Fibroblast of lung (primary cell): Measurements from ENCODE around the gene DNAJC11. TPM values are rescaled to one million over a fixed set of nuclear protein-coding genes. Genes with fewer than 3 reads are reported as not detected.
A peak's percentile ranks its signal among the peaks of the same experiment; 100 is the strongest.

Experiments used
- DNase-seq, 2 donors: peaks; one replicate each; pipeline versions ENCODE4 v3.0.0 to v3.0.0-alpha.2; 2010; ENCODE audit warnings: low read depth in 2 of 2
- H2AFZ ChIP-seq: 2 replicates; pipeline ENCODE4 v1.5.1; 2012; ENCODE audit warnings: low read length, control low read depth, inconsistent platforms
- H3K27ac ChIP-seq: 2 replicates; pipeline ENCODE4 v1.5.1; 2011; ENCODE audit warnings: low read length, control low read depth; ENCODE audit not compliant: insufficient read depth
- H3K27me3 ChIP-seq: 2 replicates; pipeline ENCODE4 v1.5.1; 2011; ENCODE audit warnings: mild to moderate bottlenecking, low read length; ENCODE audit not compliant: control insufficient read depth, insufficient read depth
- H3K36me3 ChIP-seq: 2 replicates; pipeline ENCODE4 v1.5.1; 2011; ENCODE audit warnings: low read length; ENCODE audit not compliant: control insufficient read depth, insufficient read depth
- H3K4me1 ChIP-seq: 2 replicates; pipeline ENCODE4 v1.5.1; 2011; ENCODE audit warnings: low read length; ENCODE audit not compliant: control insufficient read depth, insufficient read depth; ENCODE audit errors: extremely low read depth
- H3K4me2 ChIP-seq: 2 replicates; pipeline ENCODE4 v1.5.1; 2011; ENCODE audit warnings: low read length, control low read depth; ENCODE audit not compliant: insufficient read depth; ENCODE audit errors: extremely low read depth
- H3K4me3 ChIP-seq, 4 experiments: fragments of 200-600 bp in 1 of 4; sonication (generic) in 1 of 4; replicated peaks in 1 of 4; 2 replicates each; pipeline ENCODE4 v1.5.1; 2011 to 2016; ENCODE audit warnings: low read length in 4 of 4, low read depth in 3 of 4, mild to moderate bottlenecking in 3 of 4, control low read depth in 2 of 4, inconsistent platforms in 1 of 4, mixed read lengths in 1 of 4; ENCODE audit not compliant: insufficient read depth in 1 of 4; ENCODE audit errors: control extremely low read depth in 1 of 4
- H3K79me2 ChIP-seq: 2 replicates; pipeline ENCODE4 v1.5.1; 2012; ENCODE audit warnings: mild to moderate bottlenecking, low read length, inconsistent platforms; ENCODE audit not compliant: control insufficient read depth, insufficient read depth
- H3K9ac ChIP-seq: 2 replicates; pipeline ENCODE4 v1.5.1; 2011; ENCODE audit warnings: mild to moderate bottlenecking, low read length, control low read depth; ENCODE audit not compliant: insufficient read depth
- H3K9me3 ChIP-seq: 2 replicates; pipeline ENCODE4 v1.5.1; 2012; ENCODE audit warnings: low read depth, low read length; ENCODE audit not compliant: control insufficient read depth, insufficient read depth
- H4K20me1 ChIP-seq: 2 replicates; pipeline ENCODE4 v1.5.1; 2011; ENCODE audit warnings: low read length; ENCODE audit not compliant: control insufficient read depth, insufficient read depth; ENCODE audit errors: extremely low read depth
- CTCF ChIP-seq, 2 donors: IDR thresholded peaks in 1 of 2; conservative IDR thresholded peaks in 1 of 2; 1 replicate in 1 of 2; 2 replicates in 1 of 2; pipeline ENCODE4 v1.5.1; 2011 to 2012; ENCODE audit warnings: low read length in 2 of 2, control low read depth in 1 of 2, inconsistent platforms in 1 of 2, low read depth in 1 of 2, mild to moderate bottlenecking in 1 of 2
- EZH2 ChIP-seq: IDR thresholded peaks from 2 replicates; pipeline ENCODE4 v1.5.1; 2012; ENCODE audit warnings: low read length, control low read depth, mild to moderate bottlenecking; ENCODE audit errors: missing control alignments
- polyA plus RNA-seq, 2 donors: library from polyadenylated mRNA; depleted of rRNA in 1 of 2; stranded (reverse) in 1 of 2; unstranded in 1 of 2; fragments of >200 nt; gene quantifications; 2 replicates each; pipeline ENCODE4 v1.2.1, GENCODE V29; 2011 to 2012; ENCODE audit warnings: missing spikeins in 1 of 2
- total RNA-seq: library from RNA; depleted of rRNA; stranded (reverse); fragments of >200 nt; gene quantifications from 2 replicates; pipeline ENCODE4 v1.2.1, GENCODE V29; 2014

Gene DNAJC11
- total and polyA plus RNA-seq, 2 donors (not counting 1 experiment from before 2014, with no cell fraction given) = 31.8 to 35.2 TPM

GRCh38 chr1:6730880-6731279, 29.3 kb upstream of the DNAJC11 start:
- no peak overlapping the region for H3K9ac ChIP-seq
- H3K4me3 ChIP-seq = no peak overlapping the region
- no peak for DNase-seq
- H3K36me3 ChIP-seq = no peaks in the 10 kb centered on the region
- no peaks in the 10 kb centered on the region for H3K27me3 ChIP-seq
- TF ChIP-seq EZH2 (no peak), CTCF (conservative IDR thresholded peaks at IDR 0.05 in 1 of 2, IDR thresholded peaks at IDR 0.05 in 1 of 2; ENCODE audit: low read depth in 1 of 2, low read length in 2 of 2) (no peak)
- H2AFZ ChIP-seq = no peak overlapping the region
- no peaks in the 10 kb centered on the region for H3K4me1 ChIP-seq
- no peak overlapping the region for H3K4me2 ChIP-seq
- no peaks in the 10 kb centered on the region for H4K20me1 ChIP-seq
- no peak overlapping the region for H3K27ac ChIP-seq
- H3K9me3 ChIP-seq = no peaks in the 10 kb centered on the region
- H3K79me2 ChIP-seq = no peaks in the 10 kb centered on the region

GRCh38 chr1:6730473-6730872, 28.9 kb upstream of the DNAJC11 start:
- Histone ChIP-seq H3K9ac (no peak overlapping the region), H3K27ac (no peak overlapping the region), H2AFZ (no peak overlapping the region), H3K4me2 (no peak overlapping the region), H3K4me3 (no peak overlapping the region), H3K36me3 (no peaks in the 10 kb centered on the region), H3K27me3 (no peaks in the 10 kb centered on the region), H3K4me1 (no peaks in the 10 kb centered on the region), H4K20me1 (no peaks in the 10 kb centered on the region), H3K9me3 (no peaks in the 10 kb centered on the region), H3K79me2 (no peaks in the 10 kb centered on the region)
- DNase-seq = no peak
- TF ChIP-seq EZH2 = no peak
- no peak for TF ChIP-seq CTCF (conservative IDR thresholded peaks at IDR 0.05 in 1 of 2, IDR thresholded peaks at IDR 0.05 in 1 of 2; ENCODE audit: low read depth in 1 of 2, low read length in 2 of 2)

- H3K4me2 ChIP-seq = no peak overlapping the region
- H3K4me3 ChIP-seq = no peak overlapping the region
- H3K27me3 ChIP-seq = no peaks in the 10 kb centered on the region
- H3K4me1 ChIP-seq = peaks cover 2% of the 10 kb centered on the region
- DNase-seq = peak; percentile 27 to 64
- no peaks in the 10 kb centered on the region for H4K20me1 ChIP-seq
- H3K27ac ChIP-seq = no peak overlapping the region
- H2AFZ ChIP-seq = no peak overlapping the region
- H3K9ac ChIP-seq = no peak overlapping the region
- H3K36me3 ChIP-seq = no peaks in the 10 kb centered on the region
- H3K79me2 ChIP-seq = no peaks in the 10 kb centered on the region
- TF ChIP-seq CTCF (conservative IDR thresholded peaks at IDR 0.05 in 1 of 2, IDR thresholded peaks at IDR 0.05 in 1 of 2; ENCODE audit: low read depth in 1 of 2, low read length in 2 of 2) (peak; percentile 87), EZH2 (no peak)
- H3K9me3 ChIP-seq = no peaks in the 10 kb centered on the region
These were observed 25.9 kb upstream of the DNAJC11 start for GRCh38 chr1:6727535-6727934.
